Smooth muscle cell (in vitro differentiated cells): ENCODE results near the gene ORAI2. TPM values are rescaled to one million over a fixed set of nuclear protein-coding genes. Genes with fewer than 3 reads are reported as not detected.
"Not testable (repeated sequence)": the region's sequence is repeated elsewhere in the genome, so short reads cannot be mapped to it uniquely, and the experiment has no call there.

Experiments
- DNase-seq: peaks from one replicate; lab custom pipeline; 2025; ENCODE audit not compliant: unreplicated experiment; lab: John Stamatoyannopoulos, UW
- H2AFZ ChIP-seq: fragments of 200-600 bp; sonication (generic); 2 replicates; pipeline ENCODE4 v1.6.0; 2016; ENCODE audit warnings: antibody characterized with exemption, low read depth, mild to moderate bottlenecking
- H3F3A ChIP-seq: fragments of 200-600 bp; sonication (generic); 2 replicates; pipeline ENCODE4 v1.6.0; 2017; ENCODE audit warnings: antibody characterized with exemption, low read depth
- H3K27ac ChIP-seq: fragments of 200-600 bp; sonication (generic); 2 replicates; pipeline ENCODE4 v1.5.1; 2016; ENCODE audit warnings: low read depth, mild to moderate bottlenecking
- H3K27me3 ChIP-seq: fragments of 200-600 bp; sonication (generic); 2 replicates; pipeline ENCODE4 v1.6.1; 2016; ENCODE audit warnings: low read depth, mild to moderate bottlenecking
- H3K36me3 ChIP-seq: fragments of 200-600 bp; sonication (generic); 2 replicates; pipeline ENCODE4 v1.5.1; 2016; ENCODE audit warnings: low read depth
- H3K4me1 ChIP-seq: fragments of 200-600 bp; sonication (generic); 2 replicates; pipeline ENCODE4 v1.5.1; 2016; ENCODE audit warnings: low read depth
- H3K4me2 ChIP-seq: fragments of 200-600 bp; sonication (generic); 2 replicates; pipeline ENCODE4 v1.6.0; 2016; ENCODE audit warnings: mild to moderate bottlenecking
- H3K4me3 ChIP-seq: fragments of 200-600 bp; sonication (generic); 2 replicates; pipeline ENCODE4 v1.5.1; 2016; ENCODE audit warnings: mild to moderate bottlenecking
- H3K79me2 ChIP-seq: fragments of 200-600 bp; sonication (generic); 2 replicates; pipeline ENCODE4 v1.6.0; 2016; ENCODE audit warnings: low read depth, mild to moderate bottlenecking
- H3K9ac ChIP-seq: fragments of 200-600 bp; sonication (generic); 2 replicates; pipeline ENCODE4 v1.6.0; 2016; ENCODE audit warnings: low read depth
- H3K9me3 ChIP-seq: fragments of 200-600 bp; sonication (generic); replicated peaks from 2 replicates; pipeline ENCODE4 v1.5.1; 2016; ENCODE audit warnings: low read depth
- H4K20me1 ChIP-seq: fragments of 200-600 bp; sonication (generic); 2 replicates; pipeline ENCODE4 v1.6.0; 2016; ENCODE audit warnings: low read depth
- WGBS: methylation state at CpG from one replicate; pipeline ENCODE4 v1.1.7; 2016; ENCODE audit warnings: low lambda C conversion rate; 5-methylcytosine and 5-hydroxymethylcytosine counted together
- polyA plus RNA-seq: library from polyadenylated mRNA; unstranded; fragments of >200 nt; fragmentation: Nextera tagmentation; extraction: Ambion mirVana; gene quantifications from 2 replicates; pipeline ENCODE4 v1.2.1, GENCODE V29; 2016
- total RNA-seq: library from RNA; depleted of rRNA; stranded (reverse); fragments of >200 nt; gene quantifications from 2 replicates; pipeline ENCODE4 v1.2.3, GENCODE V29; 2014
- TF ChIP-seq, protein P1 (sequence below): fragments of 200-600 bp; sonication (generic); IDR thresholded peaks from 2 replicates; pipeline ENCODE4 v1.5.1; 2017; ENCODE audit warnings: borderline replicate concordance, mild to moderate bottlenecking, antibody characterized with exemption; ENCODE audit not compliant: insufficient read depth, poor library complexity, severe bottlenecking

The ORAI2 gene
- total and polyA plus RNA-seq, 2 experiments from 2014 or later: 43.0 to 69.8 TPM

DNA sequence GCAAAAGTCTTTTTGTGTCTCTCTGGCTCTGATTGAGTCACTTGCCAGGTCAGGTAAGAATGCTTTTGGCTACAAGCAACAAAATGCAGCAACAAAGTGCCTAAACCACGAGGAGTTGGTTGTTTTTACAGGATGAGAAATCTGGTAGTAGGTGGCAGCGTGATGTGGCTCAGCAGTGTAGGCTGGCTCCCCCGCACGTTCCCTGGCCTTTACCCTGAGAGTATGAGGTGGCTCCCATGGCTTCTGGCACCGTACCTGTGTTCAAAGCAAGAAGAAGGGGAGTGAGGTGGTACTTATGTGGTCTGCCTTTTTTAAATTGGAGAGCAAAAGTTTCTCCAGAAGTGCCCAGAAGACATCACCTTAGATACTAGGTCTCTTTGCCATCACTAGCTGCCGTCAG is 25.5 kb upstream of the ORAI2 start:
- H3K9ac ChIP-seq: no peak overlapping the region
- no peak overlapping the region for H2AFZ ChIP-seq
- H3K27me3 ChIP-seq: no peaks in the 10 kb centered on the region
- H4K20me1 ChIP-seq: peaks cover 53% of the 10 kb centered on the region
- H3F3A ChIP-seq: no peaks in the 10 kb centered on the region
- peaks cover 30% of the 10 kb centered on the region for H3K79me2 ChIP-seq
- H3K4me3 ChIP-seq: no peak overlapping the region
- H3K4me2 ChIP-seq: no peak overlapping the region
- TF ChIP-seq, protein P1, sequence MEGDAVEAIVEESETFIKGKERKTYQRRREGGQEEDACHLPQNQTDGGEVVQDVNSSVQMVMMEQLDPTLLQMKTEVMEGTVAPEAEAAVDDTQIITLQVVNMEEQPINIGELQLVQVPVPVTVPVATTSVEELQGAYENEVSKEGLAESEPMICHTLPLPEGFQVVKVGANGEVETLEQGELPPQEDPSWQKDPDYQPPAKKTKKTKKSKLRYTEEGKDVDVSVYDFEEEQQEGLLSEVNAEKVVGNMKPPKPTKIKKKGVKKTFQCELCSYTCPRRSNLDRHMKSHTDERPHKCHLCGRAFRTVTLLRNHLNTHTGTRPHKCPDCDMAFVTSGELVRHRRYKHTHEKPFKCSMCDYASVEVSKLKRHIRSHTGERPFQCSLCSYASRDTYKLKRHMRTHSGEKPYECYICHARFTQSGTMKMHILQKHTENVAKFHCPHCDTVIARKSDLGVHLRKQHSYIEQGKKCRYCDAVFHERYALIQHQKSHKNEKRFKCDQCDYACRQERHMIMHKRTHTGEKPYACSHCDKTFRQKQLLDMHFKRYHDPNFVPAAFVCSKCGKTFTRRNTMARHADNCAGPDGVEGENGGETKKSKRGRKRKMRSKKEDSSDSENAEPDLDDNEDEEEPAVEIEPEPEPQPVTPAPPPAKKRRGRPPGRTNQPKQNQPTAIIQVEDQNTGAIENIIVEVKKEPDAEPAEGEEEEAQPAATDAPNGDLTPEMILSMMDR: no peak
- WGBS: 94% methylated on average over 6 of the region's 6 CpGs
- H3K27ac ChIP-seq: no peak overlapping the region
- H3K4me1 ChIP-seq: no peaks in the 10 kb centered on the region
- no peaks in the 10 kb centered on the region for H3K9me3 ChIP-seq
- peaks cover 36% of the 10 kb centered on the region for H3K36me3 ChIP-seq
- no peak for DNase-seq

DNA sequence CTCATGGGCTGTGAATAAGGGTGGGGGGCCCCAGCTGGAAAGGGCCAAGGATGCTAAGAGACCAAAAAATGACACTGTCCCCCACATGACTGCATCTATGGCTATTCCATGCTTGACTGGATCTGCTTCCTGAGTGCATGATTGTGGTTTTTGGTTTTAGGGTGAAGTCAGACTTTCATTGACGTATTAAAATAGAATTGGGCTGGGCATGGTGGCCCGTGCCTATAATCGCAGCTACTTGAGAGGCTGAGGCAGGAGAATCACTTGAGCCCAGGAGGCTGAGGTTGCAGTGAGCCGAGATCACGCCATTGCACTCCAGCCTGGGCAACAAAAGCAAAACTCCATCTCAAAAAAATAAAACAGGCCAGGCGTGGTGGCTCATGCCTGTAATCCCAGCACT is 24.8 kb upstream of the ORAI2 start:
- WGBS: 97% methylated on average over 6 of the region's 6 CpGs
- H3K4me1 ChIP-seq, H3K27ac ChIP-seq, H3K9ac ChIP-seq, H3F3A ChIP-seq, H3K27me3 ChIP-seq, H3K9me3 ChIP-seq, H2AFZ ChIP-seq, DNase-seq, H3K4me3 ChIP-seq, H3K4me2 ChIP-seq: not testable (repeated sequence)
- H3K36me3 ChIP-seq: peaks cover 32% of the 10 kb centered on the region
- H4K20me1 ChIP-seq: peaks cover 53% of the 10 kb centered on the region
- peaks cover 36% of the 10 kb centered on the region for H3K79me2 ChIP-seq

DNA sequence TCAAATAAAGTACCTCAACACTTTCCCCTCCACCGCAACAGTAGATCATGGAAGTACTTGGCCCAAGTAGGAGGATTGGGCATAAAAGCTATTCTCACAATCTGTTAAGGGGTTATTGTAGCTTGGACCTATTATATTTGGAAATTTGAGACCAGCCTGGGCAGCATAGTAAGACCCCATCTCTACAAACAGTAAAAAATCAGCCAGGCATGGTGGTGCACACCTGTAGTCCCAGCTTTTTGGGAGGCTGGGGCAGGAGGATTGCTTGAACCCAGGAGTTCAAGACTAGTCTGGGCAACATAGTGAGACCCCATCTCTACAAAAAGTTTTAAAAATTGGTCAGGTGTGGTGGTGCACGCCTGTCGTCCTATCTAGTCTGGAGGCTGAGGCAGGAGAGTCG is 24.0 kb upstream of the ORAI2 start:
- TF ChIP-seq, protein P1: no peak
- H3K27me3 ChIP-seq: no peaks in the 10 kb centered on the region
- H2AFZ ChIP-seq: no peak overlapping the region
- peaks cover 53% of the 10 kb centered on the region for H4K20me1 ChIP-seq
- H3K27ac ChIP-seq: no peak overlapping the region
- no peaks in the 10 kb centered on the region for H3K9me3 ChIP-seq
- H3K36me3 ChIP-seq: peaks cover 34% of the 10 kb centered on the region
- no peak overlapping the region for H3K4me3 ChIP-seq
- H3K4me2 ChIP-seq: no peak overlapping the region
- 98% methylated on average over 4 of the region's 4 CpGs for WGBS
- no peaks in the 10 kb centered on the region for H3F3A ChIP-seq
- no peak overlapping the region for H3K9ac ChIP-seq
- DNase-seq: no peak
- peaks cover 37% of the 10 kb centered on the region for H3K79me2 ChIP-seq
- H3K4me1 ChIP-seq: no peaks in the 10 kb centered on the region

DNA sequence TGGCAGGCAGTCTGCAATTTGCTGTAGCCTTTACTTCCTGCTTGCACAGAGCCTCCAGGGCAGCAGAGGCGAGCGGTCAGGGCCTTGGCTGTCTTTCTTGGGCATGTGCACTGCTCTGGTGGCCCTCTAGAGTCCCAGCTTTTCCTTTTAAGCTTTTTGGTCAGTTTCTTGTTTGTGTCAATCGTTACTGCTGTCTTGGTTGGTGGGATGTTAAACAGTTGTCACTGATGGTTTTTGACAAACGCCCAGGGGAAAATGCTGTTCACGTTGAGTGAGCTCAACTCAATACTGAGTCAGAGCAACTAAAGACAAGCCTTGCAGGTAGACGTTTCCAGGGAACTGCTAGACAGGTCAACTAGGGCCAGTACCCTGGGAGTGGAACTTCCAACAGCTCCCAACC is 23.3 kb upstream of the ORAI2 start:
- 69% methylated on average over 6 of the region's 6 CpGs for WGBS
- Histone ChIP-seq H3K9me3 (no peaks in the 10 kb centered on the region), H4K20me1 (peaks cover 53% of the 10 kb centered on the region), H3F3A (no peaks in the 10 kb centered on the region), H3K36me3 (peaks cover 33% of the 10 kb centered on the region), H3K9ac (no peak overlapping the region), H2AFZ (no peak overlapping the region), H3K4me2 (no peak overlapping the region), H3K79me2 (peaks cover 37% of the 10 kb centered on the region), H3K4me3 (no peak overlapping the region), H3K27ac (no peak overlapping the region), H3K27me3 (no peaks in the 10 kb centered on the region), H3K4me1 (no peaks in the 10 kb centered on the region)
- DNase-seq: no peak
- TF ChIP-seq, protein P1: no peak
